Right forelimb (tissue), 1 donor: ENCODE results near the gene PRKCB.
"Not testable (repeated sequence)": the region's sequence is repeated elsewhere in the genome, so short reads cannot be mapped to it uniquely, and the experiment has no call there.

Source experiments
- DNase-seq: peaks from one replicate; pipeline ENCODE4 v3.0.0-alpha.2; 2018

Gene PRKCB

GRCh38 chr16:24010440-24011089, 174.8 kb downstream of the PRKCB start:
- no peak for DNase-seq

GRCh38 chr16:24011237-24011636, 175.5 kb downstream of the PRKCB start:
- no peak for DNase-seq

- DNase-seq: no peak
These were observed 177.4 kb downstream of the PRKCB start for GRCh38 chr16:24013054-24013636.

- no peak for DNase-seq
These were observed 178.3 kb downstream of the PRKCB start for GRCh38 chr16:24013864-24014645.

DNA sequence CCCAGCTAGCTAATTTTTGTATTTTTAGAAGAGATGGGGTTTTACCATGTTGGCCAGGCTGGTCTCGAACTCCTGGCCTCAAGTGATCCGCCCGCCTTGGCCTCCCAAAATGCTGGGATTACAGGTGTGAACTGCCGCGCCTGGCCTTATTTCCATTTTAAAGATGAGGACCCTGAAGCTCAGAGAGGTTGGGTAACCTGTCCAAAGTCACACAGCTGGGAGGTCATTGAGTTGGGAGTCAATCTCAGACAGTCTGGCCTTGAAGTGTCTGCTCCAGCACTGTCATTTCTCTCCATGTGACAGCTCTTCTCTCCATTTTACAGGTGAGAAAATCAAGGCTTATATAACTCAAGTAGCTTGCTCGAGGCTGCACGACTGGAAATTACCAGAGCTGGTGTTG, 179.2 kb downstream of the PRKCB start:
- not testable (repeated sequence) for DNase-seq

DNA sequence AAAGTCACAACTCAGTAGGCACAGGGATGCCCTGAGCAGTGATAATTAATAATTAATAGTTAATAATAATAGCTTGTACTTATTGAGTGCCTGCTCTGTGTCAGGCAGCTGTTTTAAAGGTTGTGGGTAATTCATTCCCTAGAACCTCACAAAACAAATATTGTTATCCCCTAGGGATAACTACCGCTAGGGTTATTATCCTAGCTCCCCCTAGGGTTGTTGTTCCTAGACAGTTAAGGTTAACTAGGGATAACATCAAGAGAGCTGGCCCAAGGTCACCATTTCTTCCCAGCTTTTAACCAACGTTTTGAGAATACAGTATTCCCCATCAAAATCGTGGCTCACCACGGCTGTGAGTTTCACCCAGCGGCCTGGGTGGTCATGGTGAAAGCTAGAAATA, 180.1 kb downstream of the PRKCB start:
- DNase-seq: no peak

DNA sequence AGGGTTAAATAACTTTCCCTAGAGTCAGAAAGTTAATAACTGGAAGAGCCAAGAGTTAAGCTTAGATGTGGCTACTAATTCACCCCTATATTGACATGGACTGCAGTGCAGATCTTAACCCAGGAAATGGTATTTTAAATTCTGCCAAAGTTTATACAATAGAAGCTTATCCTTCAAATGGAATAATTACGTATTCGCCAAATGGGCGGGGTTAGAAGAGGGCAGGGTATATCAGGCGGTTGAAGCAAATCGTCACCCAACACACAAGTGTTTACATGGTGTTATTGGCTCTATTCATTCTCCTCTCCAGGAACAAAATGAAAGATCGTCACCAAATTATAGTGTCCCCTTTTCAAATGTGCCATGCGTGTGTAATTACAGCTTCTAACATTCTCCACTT, 182.7 kb downstream of the PRKCB start:
- no peak for DNase-seq

GRCh38 chr16:24022797-24023196, 187.0 kb downstream of the PRKCB start:
- no peak for DNase-seq

DNA sequence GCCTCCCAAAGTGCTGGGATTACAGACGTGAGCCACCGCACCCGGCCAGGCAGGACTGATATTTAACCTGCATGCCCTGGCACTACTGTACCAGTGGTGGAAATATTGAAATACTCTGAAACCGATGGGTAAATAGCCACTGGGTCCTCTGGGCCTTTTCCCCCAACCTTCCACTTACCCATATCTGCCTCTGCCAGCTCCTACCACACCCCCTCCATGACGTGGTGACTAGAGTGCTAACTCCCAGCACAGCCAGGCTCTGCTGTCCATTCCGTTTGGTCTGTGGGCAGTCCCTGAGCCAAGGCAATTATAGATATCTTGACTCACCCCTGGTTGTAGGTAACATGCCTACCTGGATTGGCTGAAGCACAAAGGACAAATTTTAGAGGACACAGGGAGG, 187.8 kb downstream of the PRKCB start:
- DNase-seq: no peak

DNA sequence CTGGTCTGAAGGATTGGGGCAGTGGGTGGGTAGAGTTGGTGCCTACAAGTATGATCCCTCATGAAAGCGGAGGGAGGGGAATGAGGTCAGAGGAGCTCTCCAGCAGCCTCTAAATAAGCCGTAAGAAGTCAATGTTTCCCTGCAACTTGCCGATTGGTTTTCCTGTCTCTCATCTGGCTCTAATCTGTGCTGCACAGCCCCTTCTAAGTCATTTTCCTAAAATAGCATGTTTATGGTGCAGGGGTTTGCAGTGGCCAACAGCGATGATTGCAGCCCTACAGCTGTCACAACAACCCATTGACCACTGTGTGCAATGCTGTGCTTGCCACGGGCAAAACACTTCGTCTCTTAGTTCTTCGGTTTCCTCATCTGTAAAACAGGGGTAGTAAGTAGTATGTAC, 189.2 kb downstream of the PRKCB start:
- no peak for DNase-seq

DNA sequence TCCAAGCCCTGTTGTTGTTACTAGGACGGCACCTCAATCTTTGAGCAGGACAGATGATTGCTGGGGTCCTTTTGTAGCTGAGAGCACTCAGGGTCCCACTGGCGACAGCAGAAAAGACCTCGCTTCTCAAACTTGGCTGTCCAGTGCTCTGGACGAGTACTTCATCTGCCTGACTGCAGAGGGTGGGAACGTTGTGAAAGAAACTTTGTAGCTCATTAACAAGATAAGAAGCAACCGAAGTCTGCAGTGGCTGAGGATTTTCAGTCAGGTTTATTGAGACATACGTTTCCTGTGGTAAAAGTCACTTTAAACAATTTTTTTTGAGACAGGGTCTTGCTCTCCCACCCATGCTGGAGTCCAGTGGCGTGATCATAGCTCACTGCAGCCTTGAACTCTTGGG, 191.7 kb downstream of the PRKCB start:
- no peak for DNase-seq

- DNase-seq: not testable (repeated sequence)
These were observed 194.1 kb downstream of the PRKCB start for GRCh38 chr16:24029841-24030240.

GRCh38 chr16:24035127-24035842, 199.5 kb downstream of the PRKCB start:
- DNase-seq: no peak

DNA sequence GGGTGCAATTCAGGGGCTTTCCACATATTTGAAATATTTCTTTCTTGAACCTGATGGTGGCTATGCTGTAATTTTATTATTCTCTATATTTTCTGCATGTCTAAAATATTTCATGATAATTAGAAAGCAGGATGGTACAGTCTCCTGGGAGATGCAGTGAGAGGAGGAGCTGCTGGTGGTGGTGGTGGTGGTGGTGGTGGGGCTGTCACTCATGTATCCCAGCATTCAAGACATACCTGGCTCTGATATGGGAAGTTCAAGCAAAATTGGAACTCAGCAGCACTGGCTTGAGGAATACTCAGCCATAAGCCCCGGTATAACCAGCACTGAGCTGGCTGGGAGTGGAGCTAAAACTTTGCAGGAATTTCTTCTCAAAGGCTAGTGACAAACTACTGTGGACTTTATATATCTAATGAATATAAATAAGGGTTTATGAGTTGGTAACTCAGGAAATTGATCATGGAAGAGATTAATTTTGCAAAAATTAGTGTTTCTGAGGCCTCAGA, 200.3 kb downstream of the PRKCB start:
- DNase-seq: no peak

GRCh38 chr16:24036614-24037013, 200.8 kb downstream of the PRKCB start:
- DNase-seq: no peak

GRCh38 chr16:24037335-24037734, 201.6 kb downstream of the PRKCB start:
- DNase-seq: no peak

- DNase-seq: peak; percentile 60
These were observed 206.2 kb downstream of the PRKCB start for GRCh38 chr16:24041834-24042631.

- DNase-seq: no peak
These were observed 208.7 kb downstream of the PRKCB start for GRCh38 chr16:24044467-24044866.

- no peak for DNase-seq
These were observed 209.9 kb downstream of the PRKCB start for GRCh38 chr16:24045641-24046040.

DNA sequence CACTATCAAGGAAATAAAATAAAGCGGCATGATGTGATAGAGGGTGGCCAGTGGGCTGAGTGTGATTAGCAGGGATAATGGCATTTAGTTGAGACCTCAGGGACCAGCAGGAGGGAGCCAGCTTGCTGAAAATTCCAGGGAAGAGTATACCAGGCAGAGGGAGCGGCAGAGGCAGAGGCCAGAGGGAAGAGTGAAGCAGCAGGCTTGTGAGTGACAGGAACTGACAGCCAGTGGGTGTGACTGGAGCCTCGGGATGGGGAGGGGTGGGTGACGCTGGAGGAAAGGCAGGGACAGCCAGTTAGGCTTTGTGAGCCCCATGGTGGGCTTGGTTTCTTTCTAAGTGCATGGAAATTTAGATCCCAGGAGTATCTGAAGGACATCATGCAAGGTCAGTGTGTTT, 210.7 kb downstream of the PRKCB start:
- no peak for DNase-seq

DNA sequence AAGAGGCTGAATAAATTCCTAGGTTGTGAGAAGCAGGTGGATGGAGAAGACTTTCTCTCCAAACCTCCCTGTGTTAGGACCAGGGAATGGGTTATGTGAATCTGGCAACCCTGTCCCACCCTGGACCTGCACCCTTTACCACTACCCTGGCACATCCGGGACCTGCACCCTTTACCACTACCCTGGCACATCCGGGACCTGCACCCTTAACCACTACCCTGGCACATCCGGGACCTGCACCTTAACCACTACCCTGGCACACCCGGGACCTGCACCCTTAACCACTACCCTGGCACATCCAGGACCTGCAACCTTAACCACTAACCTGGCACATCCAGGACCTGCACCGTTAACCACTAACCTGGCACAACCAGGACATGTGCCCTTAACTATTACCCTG, 213.3 kb downstream of the PRKCB start:
- DNase-seq: no peak

DNA sequence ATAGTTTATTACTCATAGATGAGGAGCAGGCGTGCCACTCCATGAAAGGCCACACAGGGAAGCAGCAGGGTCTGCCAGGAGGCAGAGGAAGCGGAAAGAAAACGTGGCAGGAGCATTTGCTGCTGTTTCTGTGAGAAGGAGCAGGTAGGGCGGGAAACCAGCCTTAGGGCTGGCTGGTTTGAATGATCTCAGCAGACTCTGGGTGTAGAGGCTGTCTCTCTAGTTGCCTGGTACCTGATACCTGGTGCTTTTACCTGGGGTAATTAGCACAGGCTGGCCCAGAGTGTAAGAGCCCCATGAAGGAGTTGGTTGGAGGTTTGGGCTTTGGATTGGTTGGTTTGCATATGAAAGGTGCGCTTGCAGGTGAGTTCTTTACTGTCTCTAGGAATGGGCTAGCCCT, 215.3 kb downstream of the PRKCB start:
- DNase-seq: no peak
